OCI-LY7 (cell line): ENCODE data around the gene RFX8. TPM values are rescaled to one million over a fixed set of nuclear protein-coding genes. Genes with fewer than 3 reads are reported as not detected.
"Not testable (repeated sequence)": the region's sequence is repeated elsewhere in the genome, so short reads cannot be mapped to it uniquely, and the experiment has no call there.

ENCODE experiments used
- BruUV-seq: library from RNA; stranded (reverse); fragments of 400-500 nt; replicated peaks from 2 replicates; lab custom pipeline; 2021; lab: Mats Ljungman, UMichigan
- CTCF ChIA-PET: fragments of 300-600 bp; sonication (Branson Sonifier 250); formaldehyde crosslinking; loops from one replicate; lab custom pipeline; 2022; ENCODE audit warnings: antibody characterized with exemption; ENCODE audit not compliant: unreplicated experiment; lab: Charles Lee
- POLR2A ChIA-PET: fragments of 300-600 bp; sonication (Branson Sonifier 250); formaldehyde crosslinking; loops from one replicate; lab custom pipeline; 2022; ENCODE audit warnings: antibody characterized with exemption; lab: Charles Lee
- DNase-seq: peaks from one replicate; pipeline ENCODE4 v3.0.0-alpha.2; 2015; ENCODE audit warnings: low spot score
- H2AFZ ChIP-seq: fragments of 200-600 bp; sonication (generic), shearing (Covaris generic); 2 replicates; pipeline ENCODE4 v1.6.1; 2014; ENCODE audit warnings: mild to moderate bottlenecking, antibody characterized with exemption, low read length, moderate library complexity
- H3K27ac ChIP-seq: fragments of 200-600 bp; sonication (generic); 2 replicates; pipeline ENCODE4 v1.5.1; 2014; ENCODE audit warnings: mixed run types, low read depth, mild to moderate bottlenecking, moderate library complexity, low read length, inconsistent platforms; ENCODE audit not compliant: poor library complexity, severe bottlenecking
- H3K36me3 ChIP-seq: fragments of 200-600 bp; sonication (generic); 2 replicates; pipeline ENCODE4 v1.6.1; 2014; ENCODE audit warnings: mild to moderate bottlenecking, antibody characterized with exemption, low read length, moderate library complexity, mixed read lengths; ENCODE audit not compliant: insufficient read depth
- H3K4me1 ChIP-seq: fragments of 200-600 bp; sonication (generic); 2 replicates; pipeline ENCODE4 v1.5.1; 2014; ENCODE audit warnings: mild to moderate bottlenecking, low read length; ENCODE audit not compliant: insufficient read depth, poor library complexity, severe bottlenecking
- H3K4me2 ChIP-seq: fragments of 200-600 bp; sonication (generic); 2 replicates; pipeline ENCODE4 v1.6.1; 2014; ENCODE audit warnings: mild to moderate bottlenecking, low read length
- H3K4me3 ChIP-seq: fragments of 200-600 bp; sonication (generic); 2 replicates; pipeline ENCODE4 v1.5.1; 2014; ENCODE audit warnings: mild to moderate bottlenecking, low read depth, low read length; ENCODE audit not compliant: poor library complexity, severe bottlenecking
- H3K79me2 ChIP-seq: fragments of 200-600 bp; sonication (generic); 2 replicates; pipeline ENCODE4 v1.6.1; 2016; ENCODE audit warnings: low read depth, mild to moderate bottlenecking, low read length, moderate library complexity, mixed read lengths; ENCODE audit not compliant: insufficient read depth
- H3K9me2 ChIP-seq: fragments of 200-600 bp; sonication (generic); 2 replicates; pipeline ENCODE4 v1.6.1; 2016; ENCODE audit warnings: mild to moderate bottlenecking, low read length, mixed read lengths; ENCODE audit not compliant: insufficient read depth
- H3K9me3 ChIP-seq: fragments of 200-600 bp; sonication (generic); 2 replicates; pipeline ENCODE4 v1.6.1; 2014; ENCODE audit warnings: mild to moderate bottlenecking, mixed run types, low read length, mixed read lengths
- H4K20me1 ChIP-seq: fragments of 200-600 bp; sonication (generic); 2 replicates; pipeline ENCODE4 v1.6.1; 2014; ENCODE audit warnings: mild to moderate bottlenecking, antibody characterized with exemption, low read length, moderate library complexity, mixed read lengths; ENCODE audit not compliant: insufficient read depth
- CTCF ChIP-seq: fragments of 200-600 bp; sonication (generic); conservative IDR thresholded peaks from 2 replicates; pipeline ENCODE4 v1.5.1; 2014; ENCODE audit warnings: mild to moderate bottlenecking, antibody characterized with exemption, low read length, moderate library complexity, mixed read lengths
- EZH2phosphoT487 ChIP-seq: fragments of 200-600 bp; sonication (generic); IDR thresholded peaks from 2 replicates; pipeline ENCODE4 v1.6.1; 2018; ENCODE audit warnings: low read depth, borderline replicate concordance, mild to moderate bottlenecking, mixed run types, antibody characterized with exemption, low read length, moderate library complexity, mixed read lengths
- intact Hi-C: fragments of 100-400 bp; cut with micrococcal nuclease; formaldehyde crosslinking; loops from one replicate; pipeline ENCODE4 v1.10.0; 2022; ENCODE audit not compliant: unreplicated experiment
- total RNA-seq, 2 experiments: library from RNA; depleted of rRNA in 1 of 2; stranded (reverse); fragments of >200 nt in 1 of 2; shearing (Covaris generic) in 1 of 2; gene quantifications; 2 replicates each; pipeline ENCODE4 v1.2.3, GENCODE V29; 2014 to 2022

Gene RFX8
- total RNA-seq, 2 experiments from 2014 or later, result not detected

GRCh38 chr2:101511381-101511780 is 36.5 kb upstream of the RFX8 start:
- BruUV-seq, result no TSS peak
- Histone ChIP-seq H4K20me1 (no peaks in the 10 kb centered on the region), H3K79me2 (no peaks in the 10 kb centered on the region), H3K4me3 (no peak overlapping the region), H3K4me1 (no peaks in the 10 kb centered on the region), H3K9me3 (no peaks in the 10 kb centered on the region), H3K9me2 (no peaks in the 10 kb centered on the region), H3K36me3 (no peaks in the 10 kb centered on the region), H2AFZ (no peak overlapping the region), H3K27ac (no peak overlapping the region), H3K4me2 (no peak overlapping the region)
- ChIA-PET POLR2A (no interaction called here), CTCF (no interaction called here)
- TF ChIP-seq CTCF (no peak), EZH2phosphoT487 (no peak)
- no peak for DNase-seq
- intact Hi-C loops, result no loop called here

- BruUV-seq, result no TSS peak
- H3K9me2 ChIP-seq, result no peaks in the 10 kb centered on the region
- intact Hi-C loops, result no loop called here
- H4K20me1 ChIP-seq, result no peaks in the 10 kb centered on the region
- H2AFZ ChIP-seq, result no peak overlapping the region
- no peak overlapping the region for H3K4me2 ChIP-seq
- H3K9me3 ChIP-seq, result no peaks in the 10 kb centered on the region
- H3K79me2 ChIP-seq, result no peaks in the 10 kb centered on the region
- no peak overlapping the region for H3K27ac ChIP-seq
- CTCF ChIA-PET, result no interaction called here
- no peak for TF ChIP-seq EZH2phosphoT487
- no peak for TF ChIP-seq CTCF
- H3K4me1 ChIP-seq, result no peaks in the 10 kb centered on the region
- no peak overlapping the region for H3K4me3 ChIP-seq
- POLR2A ChIA-PET, result interaction anchor here (0.8 kb wide), 1 partner anchor 10 kb away, joined by 4 read pairs; no protein-coding TSS in a partner anchor
- no peaks in the 10 kb centered on the region for H3K36me3 ChIP-seq
- DNase-seq, result no peak
These were observed 34.8 kb upstream of the RFX8 start for GRCh38 chr2:101509499-101510284.

- no peak for DNase-seq
- Histone ChIP-seq H3K27ac (no peak overlapping the region), H3K4me3 (no peak overlapping the region), H3K9me2 (no peaks in the 10 kb centered on the region), H3K36me3 (no peaks in the 10 kb centered on the region), H4K20me1 (no peaks in the 10 kb centered on the region), H3K79me2 (no peaks in the 10 kb centered on the region), H3K9me3 (no peaks in the 10 kb centered on the region), H3K4me2 (no peak overlapping the region), H2AFZ (no peak overlapping the region), H3K4me1 (no peaks in the 10 kb centered on the region)
- POLR2A ChIA-PET, result no interaction called here
- TF ChIP-seq EZH2phosphoT487 (no peak), CTCF (no peak)
- intact Hi-C loops, result no loop called here
- CTCF ChIA-PET, result no interaction called here
- BruUV-seq, result no TSS peak
These were observed 33.7 kb upstream of the RFX8 start for GRCh38 chr2:101508636-101509035.

GRCh38 chr2:101505276-101505675 is 30.4 kb upstream of the RFX8 start:
- DNase-seq, H3K9me3 ChIP-seq, intact Hi-C loops, H3K36me3 ChIP-seq, H4K20me1 ChIP-seq, H3K4me2 ChIP-seq, H3K79me2 ChIP-seq, H2AFZ ChIP-seq, POLR2A ChIA-PET, BruUV-seq, H3K9me2 ChIP-seq, H3K4me1 ChIP-seq, H3K27ac ChIP-seq, CTCF ChIA-PET, H3K4me3 ChIP-seq: not testable (repeated sequence)
